HEK293 (cell line): ENCODE measurements around the gene EXOG.
A peak's percentile ranks its signal among the peaks of the same experiment; 100 is the strongest.

Experiments used
- CTCF ChIA-PET: fragments of 350-600 bp; formaldehyde crosslinking; extraction: SDS; loops from one replicate; lab custom pipeline; 2021; ENCODE audit warnings: antibody characterized with exemption; lab: Yijun Ruan, JAX
- POLR2A ChIA-PET: fragments of 300-600 bp; formaldehyde crosslinking; extraction: SDS; loops from one replicate; lab custom pipeline; 2020; ENCODE audit warnings: antibody characterized with exemption, inconsistent platforms; lab: Yijun Ruan, JAX
- H3K27ac ChIP-seq: fragments of 200-500 bp; sonication (Bioruptor generic); 2 replicates; pipeline ENCODE4 v1.5.1; 2014; ENCODE audit warnings: low read depth, low read length, control low read depth, inconsistent platforms; ENCODE audit errors: extremely low read depth
- H3K36me3 ChIP-seq, 2 experiments: fragments of 200-500 bp in 1 of 2; sonication (Bioruptor generic) in 1 of 2; 1 replicate in 1 of 2; 2 replicates in 1 of 2; pipeline ENCODE4 v1.5.1; 2014 to 2017; ENCODE audit warnings: inconsistent platforms in 2 of 2, low read length in 2 of 2; ENCODE audit not compliant: control insufficient read depth in 2 of 2, insufficient read depth in 1 of 2
- H3K4me1 ChIP-seq: fragments of 200-500 bp; sonication (Bioruptor generic); 2 replicates; pipeline ENCODE4 v1.5.1; 2014; ENCODE audit warnings: mild to moderate bottlenecking, low read length, inconsistent platforms; ENCODE audit not compliant: control insufficient read depth, insufficient read depth
- H3K4me3 ChIP-seq: 2 replicates; pipeline ENCODE4 v1.5.1; 2011; ENCODE audit warnings: low read depth, mild to moderate bottlenecking, control low read depth, low read length, moderate library complexity
- H3K9me3 ChIP-seq: fragments of 200-500 bp; sonication (Bioruptor generic); 2 replicates; pipeline ENCODE4 v1.5.1; 2014; ENCODE audit warnings: low read depth, low read length, inconsistent platforms; ENCODE audit not compliant: control insufficient read depth, insufficient read depth
- IKZF3 ChIP-seq: fragments of 450-650 bp; IDR thresholded peaks from 2 replicates; pipeline ENCODE4 v1.5.0; 2018; ENCODE audit warnings: missing biosample characterization, mild to moderate bottlenecking, missing genetic modification characterization, moderate library complexity
- MEIS1 ChIP-seq: sonication (generic); formaldehyde crosslinking; IDR thresholded peaks from 2 replicates; pipeline ENCODE4 v1.8.1; 2022; ENCODE audit warnings: missing genetic modification reagents, mild to moderate bottlenecking, borderline replicate concordance
- REST ChIP-seq: fragments of 450-650 bp; formaldehyde crosslinking; IDR thresholded peaks from 2 replicates; pipeline ENCODE4 v1.5.1; 2016; ENCODE audit warnings: missing biosample characterization, missing genetic modification characterization
- SCRT2 ChIP-seq: fragments of 450-650 bp; formaldehyde crosslinking; IDR thresholded peaks from 2 replicates; pipeline ENCODE4 v1.5.1; 2016; ENCODE audit warnings: missing biosample characterization, missing genetic modification characterization
- YY1 ChIP-seq: fragments of 450-650 bp; formaldehyde crosslinking; IDR thresholded peaks from 2 replicates; pipeline ENCODE4 v1.5.1; 2018; ENCODE audit warnings: missing biosample characterization, missing genetic modification characterization
- ZBTB20 ChIP-seq: fragments of 450-650 bp; formaldehyde crosslinking; IDR thresholded peaks from 2 replicates; pipeline ENCODE4 v1.5.1; 2016; ENCODE audit warnings: missing biosample characterization, missing genetic modification characterization
- ZBTB8A ChIP-seq: fragments of 450-650 bp; formaldehyde crosslinking; IDR thresholded peaks from 2 replicates; pipeline ENCODE4 v1.5.1; 2016; ENCODE audit warnings: missing biosample characterization, missing genetic modification characterization
- ZNF133 ChIP-seq: fragments of 450-650 bp; formaldehyde crosslinking; IDR thresholded peaks from 2 replicates; pipeline ENCODE4 v1.5.1; 2016; ENCODE audit warnings: missing biosample characterization, missing genetic modification characterization
- ZNF24 ChIP-seq: fragments of 450-650 bp; formaldehyde crosslinking; IDR thresholded peaks from 2 replicates; pipeline ENCODE4 v1.5.1; 2016; ENCODE audit warnings: missing biosample characterization, missing genetic modification characterization
- ZNF473 ChIP-seq: fragments of 450-650 bp; formaldehyde crosslinking; IDR thresholded peaks from 2 replicates; pipeline ENCODE4 v1.5.1; 2017; ENCODE audit warnings: missing biosample characterization, missing genetic modification characterization
- ZNF544 ChIP-seq: fragments of 450-650 bp; formaldehyde crosslinking; IDR thresholded peaks from 2 replicates; pipeline ENCODE4 v1.5.0; 2017; ENCODE audit warnings: missing biosample characterization, missing genetic modification characterization
- ZNF610 ChIP-seq: fragments of 450-650 bp; formaldehyde crosslinking; IDR thresholded peaks from 2 replicates; pipeline ENCODE4 v1.5.1; 2016; ENCODE audit warnings: missing biosample characterization, missing genetic modification characterization, borderline replicate concordance
- ZNF621 ChIP-seq: fragments of 450-650 bp; formaldehyde crosslinking; IDR thresholded peaks from 2 replicates; pipeline ENCODE4 v1.5.1; 2017; ENCODE audit warnings: missing biosample characterization, missing genetic modification characterization
- TF ChIP-seq, protein P1 (sequence below): fragments of 450-650 bp; formaldehyde crosslinking; IDR thresholded peaks from 2 replicates; pipeline ENCODE4 v1.5.1; 2016; ENCODE audit warnings: missing biosample characterization, missing genetic modification characterization
- TF ChIP-seq, protein P2 (sequence below): fragments of 450-650 bp; formaldehyde crosslinking; IDR thresholded peaks from 2 replicates; pipeline ENCODE4 v1.5.1; 2016; ENCODE audit warnings: missing biosample characterization, missing genetic modification characterization

The EXOG gene

GRCh38 chr3:38500688-38501417 lies 4.7 kb downstream of the EXOG start:
- Histone ChIP-seq H3K27ac (no peak overlapping the region), H3K4me1 (no peaks in the 10 kb centered on the region), H3K4me3 (no peak overlapping the region), H3K9me3 (no peaks in the 10 kb centered on the region), H3K36me3 (peaks cover 4 to 68% of the 10 kb centered on the region in 2 experiments)
- ChIA-PET CTCF (interaction anchor here (0.7 to 1.2 kb wide), 2 partner anchors 20 to 21 kb away, joined by 3 to 4 read pairs; no protein-coding TSS in a partner anchor), POLR2A (no interaction called here)
- TF ChIP-seq IKZF3 (tag by site-specific recombination): no peak

DNA sequence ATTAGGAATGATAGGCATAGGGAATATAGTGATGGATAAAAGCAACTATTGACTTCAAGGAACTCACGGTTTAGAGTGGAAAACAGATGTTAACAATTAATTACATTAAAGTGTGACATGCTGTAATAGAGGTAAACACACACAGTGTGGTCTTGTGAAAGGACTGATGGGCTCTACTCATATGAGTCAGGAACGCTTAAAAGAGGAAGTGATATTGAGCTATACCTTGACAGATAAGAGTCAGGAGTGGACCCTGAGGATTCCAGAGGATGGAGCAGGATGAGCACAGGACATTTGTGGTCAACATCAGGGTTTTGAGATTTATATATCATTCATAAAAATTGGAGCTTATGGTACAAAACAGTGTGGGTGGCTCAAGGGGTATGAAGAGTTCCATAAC lies 11.0 kb downstream of the EXOG start:
- TF ChIP-seq YY1 (tag by site-specific recombination) (no peak), SCRT2 (tag by site-specific recombination) (0 out of 2 replicates have a peak, but pooled peaks have one; percentile 11), ZNF473 (tag by site-specific recombination) (no peak)
- TF ChIP-seq, protein P1, sequence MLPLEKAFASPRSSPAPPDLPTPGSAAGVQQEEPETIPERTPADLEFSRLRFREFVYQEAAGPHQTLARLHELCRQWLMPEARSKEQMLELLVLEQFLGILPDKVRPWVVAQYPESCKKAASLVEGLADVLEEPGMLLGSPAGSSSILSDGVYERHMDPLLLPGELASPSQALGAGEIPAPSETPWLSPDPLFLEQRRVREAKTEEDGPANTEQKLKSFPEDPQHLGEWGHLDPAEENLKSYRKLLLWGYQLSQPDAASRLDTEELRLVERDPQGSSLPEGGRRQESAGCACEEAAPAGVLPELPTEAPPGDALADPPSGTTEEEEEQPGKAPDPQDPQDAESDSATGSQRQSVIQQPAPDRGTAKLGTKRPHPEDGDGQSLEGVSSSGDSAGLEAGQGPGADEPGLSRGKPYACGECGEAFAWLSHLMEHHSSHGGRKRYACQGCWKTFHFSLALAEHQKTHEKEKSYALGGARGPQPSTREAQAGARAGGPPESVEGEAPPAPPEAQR (tag by site-specific recombination): no peak
- H3K36me3 ChIP-seq: peaks cover 6 to 72% of the 10 kb centered on the region in 2 experiments
- CTCF ChIA-PET: interaction anchor here (1.2 to 2.3 kb wide), 3 partner anchors 10 to 146 kb away, joined by 5 to 12 read pairs (median 5); partner anchors contain the start of gene EXOG

GRCh38 chr3:38509732-38510131 lies 13.6 kb downstream of the EXOG start:
- ChIA-PET CTCF (interaction anchor here (3.1 kb wide), 1 partner anchor 11 kb away, joined by 22 read pairs; no protein-coding TSS in a partner anchor), POLR2A (no interaction called here)
- H3K9me3 ChIP-seq: no peaks in the 10 kb centered on the region
- no peaks in the 10 kb centered on the region for H3K4me1 ChIP-seq
- no peak overlapping the region for H3K4me3 ChIP-seq
- no peak overlapping the region for H3K27ac ChIP-seq
- no peak for TF ChIP-seq ZNF544 (tag by site-specific recombination)
- TF ChIP-seq, protein P2, sequence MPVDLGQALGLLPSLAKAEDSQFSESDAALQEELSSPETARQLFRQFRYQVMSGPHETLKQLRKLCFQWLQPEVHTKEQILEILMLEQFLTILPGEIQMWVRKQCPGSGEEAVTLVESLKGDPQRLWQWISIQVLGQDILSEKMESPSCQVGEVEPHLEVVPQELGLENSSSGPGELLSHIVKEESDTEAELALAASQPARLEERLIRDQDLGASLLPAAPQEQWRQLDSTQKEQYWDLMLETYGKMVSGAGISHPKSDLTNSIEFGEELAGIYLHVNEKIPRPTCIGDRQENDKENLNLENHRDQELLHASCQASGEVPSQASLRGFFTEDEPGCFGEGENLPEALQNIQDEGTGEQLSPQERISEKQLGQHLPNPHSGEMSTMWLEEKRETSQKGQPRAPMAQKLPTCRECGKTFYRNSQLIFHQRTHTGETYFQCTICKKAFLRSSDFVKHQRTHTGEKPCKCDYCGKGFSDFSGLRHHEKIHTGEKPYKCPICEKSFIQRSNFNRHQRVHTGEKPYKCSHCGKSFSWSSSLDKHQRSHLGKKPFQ: no peak
- TF ChIP-seq ZBTB20 (tag by site-specific recombination): no peak
- TF ChIP-seq ZNF24 (tag by site-specific recombination): no peak
- no peak for TF ChIP-seq REST (tag by site-specific recombination)
- no peak for TF ChIP-seq ZNF610 (tag by site-specific recombination)
- no peak for TF ChIP-seq ZNF621 (tag by site-specific recombination)
- no peak for TF ChIP-seq ZNF133 (tag by site-specific recombination)
- no peak for TF ChIP-seq MEIS1 (CRISPR knock-in tag)
- no peak for TF ChIP-seq ZBTB8A (tag by site-specific recombination)
- peaks cover 12 to 69% of the 10 kb centered on the region in 2 experiments; a peak in 2 of 3 replicates for H3K36me3 ChIP-seq

More for the DNA sequence above, 11.0 kb downstream of the EXOG start:
- no peaks in the 10 kb centered on the region for H3K9me3 ChIP-seq
- H3K4me1 ChIP-seq: no peaks in the 10 kb centered on the region
- H3K27ac ChIP-seq: no peak overlapping the region
- POLR2A ChIA-PET: no interaction called here
- H3K4me3 ChIP-seq: no peak overlapping the region
